Gastrocnemius medialis (tissue), 4 donors: ENCODE measurements around the gene NAP1L4.

Experiments
- POLR2A ChIP-seq, 2 donors: fragments of 450-650 bp; IDR thresholded peaks; one replicate each; pipeline ENCODE4 v1.6.1; 2017; ENCODE audit warnings: antibody characterized with exemption in 2 of 2, mild to moderate bottlenecking in 2 of 2, moderate library complexity in 2 of 2
- TF ChIP-seq, protein P1 (sequence below), 5 experiments: fragments of 450-650 bp in 3 of 5; fragments of 200-600 bp in 2 of 5; sonication (generic) in 2 of 5; IDR thresholded peaks in 4 of 5; conservative IDR thresholded peaks in 1 of 5; 1 replicate in 4 of 5; 2 replicates in 1 of 5; pipeline ENCODE4 v1.5.1; 2016 to 2019; ENCODE audit warnings: antibody characterized with exemption in 5 of 5, mild to moderate bottlenecking in 3 of 5, moderate library complexity in 3 of 5

DNA sequence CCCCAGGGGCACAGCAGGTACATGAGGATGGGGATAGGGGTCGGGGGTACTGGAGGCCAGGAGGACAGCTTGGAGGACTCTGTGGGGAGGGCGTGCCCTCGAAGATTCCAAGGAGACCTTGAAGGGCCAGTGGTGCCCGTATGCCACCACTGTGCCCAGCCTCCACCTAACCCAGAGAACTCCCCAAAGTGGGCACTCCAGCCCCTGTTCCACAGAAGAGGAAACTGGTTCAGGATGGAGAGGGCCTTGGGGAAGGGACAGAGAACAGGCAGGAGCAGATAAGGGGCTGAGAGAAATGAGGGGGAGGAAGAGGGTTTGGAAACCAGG lies 60.7 kb downstream of the NAP1L4 start:
- TF ChIP-seq, protein P1, sequence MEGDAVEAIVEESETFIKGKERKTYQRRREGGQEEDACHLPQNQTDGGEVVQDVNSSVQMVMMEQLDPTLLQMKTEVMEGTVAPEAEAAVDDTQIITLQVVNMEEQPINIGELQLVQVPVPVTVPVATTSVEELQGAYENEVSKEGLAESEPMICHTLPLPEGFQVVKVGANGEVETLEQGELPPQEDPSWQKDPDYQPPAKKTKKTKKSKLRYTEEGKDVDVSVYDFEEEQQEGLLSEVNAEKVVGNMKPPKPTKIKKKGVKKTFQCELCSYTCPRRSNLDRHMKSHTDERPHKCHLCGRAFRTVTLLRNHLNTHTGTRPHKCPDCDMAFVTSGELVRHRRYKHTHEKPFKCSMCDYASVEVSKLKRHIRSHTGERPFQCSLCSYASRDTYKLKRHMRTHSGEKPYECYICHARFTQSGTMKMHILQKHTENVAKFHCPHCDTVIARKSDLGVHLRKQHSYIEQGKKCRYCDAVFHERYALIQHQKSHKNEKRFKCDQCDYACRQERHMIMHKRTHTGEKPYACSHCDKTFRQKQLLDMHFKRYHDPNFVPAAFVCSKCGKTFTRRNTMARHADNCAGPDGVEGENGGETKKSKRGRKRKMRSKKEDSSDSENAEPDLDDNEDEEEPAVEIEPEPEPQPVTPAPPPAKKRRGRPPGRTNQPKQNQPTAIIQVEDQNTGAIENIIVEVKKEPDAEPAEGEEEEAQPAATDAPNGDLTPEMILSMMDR (IDR thresholded peaks at IDR 0.05 in 4 of 5, conservative IDR thresholded peaks at IDR 0.05 in 1 of 5), result no peak
- TF ChIP-seq POLR2A (IDR thresholded peaks at IDR 0.05), result no peak
